ENCODE measurements around the gene RAD9B. TPM values are rescaled to one million over a fixed set of nuclear protein-coding genes. Genes with fewer than 3 reads are reported as not detected.

RAD9B gene
- total RNA-seq, result under 0.01 TPM in 1 of 2 replicates, not detected in the other

DNA sequence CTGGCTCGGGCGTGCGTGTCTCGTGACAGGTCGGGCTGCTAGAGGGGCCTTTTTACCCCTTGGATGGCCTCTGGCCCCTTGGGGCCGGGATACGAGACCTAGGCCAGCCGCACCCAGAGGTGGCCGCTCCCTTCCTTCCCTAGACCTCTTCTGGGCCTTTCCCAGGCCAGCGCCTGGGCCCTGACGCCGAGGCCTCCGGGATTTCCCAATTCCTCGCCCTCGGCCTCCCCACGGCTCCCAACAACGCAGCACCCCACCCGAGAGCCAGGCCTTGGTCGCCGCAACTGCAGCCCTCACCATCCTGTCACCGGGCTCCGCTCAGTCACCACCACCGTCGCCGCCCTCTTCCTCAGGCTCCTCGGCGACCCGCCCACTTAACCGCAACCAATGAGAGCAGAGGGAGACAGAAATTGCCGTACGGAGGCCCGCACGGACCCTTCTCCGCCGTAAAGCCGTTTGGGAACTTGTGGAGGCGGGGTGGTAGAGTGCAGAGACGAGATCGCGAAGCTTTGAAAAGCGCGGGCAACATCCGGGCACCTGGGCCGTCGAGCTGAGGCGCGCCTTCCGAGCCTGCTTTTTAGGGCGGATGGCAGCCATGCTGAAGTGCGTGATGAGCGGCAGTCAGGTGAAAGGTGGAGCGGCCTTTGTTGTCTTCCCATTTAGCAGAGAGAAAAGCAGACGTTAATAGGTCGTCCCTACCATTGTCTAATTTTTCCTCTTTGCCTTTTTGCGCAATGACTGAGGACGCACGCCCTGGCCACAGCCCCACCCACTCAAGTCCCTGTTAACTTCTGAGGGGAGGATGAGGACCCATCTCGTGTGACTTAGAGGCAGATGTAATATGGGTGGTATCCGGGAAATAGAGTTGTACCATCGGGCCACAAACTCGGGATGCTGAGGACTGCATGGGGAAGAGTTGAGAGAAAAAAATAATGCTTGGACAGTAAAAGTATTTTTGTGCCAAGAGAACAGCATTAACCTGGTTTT lies at the start of gene RAD9B, which contains the start of gene VPS29:
Gene RAD9B, plus strand, starts transcription at position 580 of the 987 bp plus-strand sequence. Its CDS starts 7 bp downstream, at position 587.
Gene VPS29, minus strand, starts transcription at position 360 of the 987 bp plus-strand sequence. Its CDS starts 60 bp downstream, at position 300.

GRCh38 chr12:110468214-110469048 lies 33.7 kb upstream of the RAD9B start, which contains the start of the genes FAM216A and GPN3:
Gene FAM216A, plus strand, starts transcription at chr12:110468845. Its CDS starts 31 bp downstream, at chr12:110468876.
Gene GPN3, minus strand, starts transcription at chr12:110468257. Its CDS starts 54 bp downstream, at chr12:110468203.

Other genes with a start within 250 kb of the RAD9B start
- gene ATP2A2, start 221.1 kb upstream of the RAD9B start, total RNA-seq, result 84.2 and 98.8 TPM in 2 replicates
- gene ANAPC7, start 98.6 kb upstream of the RAD9B start, total RNA-seq, result 12.9 and 21.5 TPM in 2 replicates
- gene ARPC3, start 52.0 kb upstream of the RAD9B start, total RNA-seq, result 458 and 483 TPM in 2 replicates
- gene GPN3, start 34.1 kb upstream of the RAD9B start, total RNA-seq, result 14.6 and 18.7 TPM in 2 replicates
- 15.8 and 22.8 TPM in 2 replicates for gene FAM216A, start 33.5 kb upstream of the RAD9B start, total RNA-seq
- gene VPS29, start 220 bp upstream of the RAD9B start, total RNA-seq, result 54.0 and 59.0 TPM in 2 replicates
- gene PPTC7, start 81.0 kb downstream of the RAD9B start, total RNA-seq, result 2.6 and 6.6 TPM in 2 replicates
- gene TCTN1, start 111.8 kb downstream of the RAD9B start, total RNA-seq, result 28.9 and 33.7 TPM in 2 replicates
- gene HVCN1, start 186.8 kb downstream of the RAD9B start, total RNA-seq, result 1.3 and 2.2 TPM in 2 replicates
- gene PPP1CC, start 240.6 kb downstream of the RAD9B start, total RNA-seq, result 72.7 and 92.8 TPM in 2 replicates